ENCODE results near the gene NPHP4. TPM values are rescaled to one million over a fixed set of nuclear protein-coding genes. Genes with fewer than 3 reads are reported as not detected.

Gene NPHP4
- total RNA-seq, 1 donor from 2014 or later, result 16.1 TPM

- ATAC-seq (peak; percentile 69 to 73), DNase-seq (peak; percentile 61)
- H3K27ac ChIP-seq, result no peak overlapping the region
- no peak overlapping the region for H3K4me3 ChIP-seq
- TF ChIP-seq CTCF (IDR thresholded peaks at IDR 0.05), result peak; percentile 67
- no peaks in the 10 kb centered on the region for H3K9me3 ChIP-seq
- H3K27me3 ChIP-seq (ENCODE audit: low read depth), result no peaks in the 10 kb centered on the region
- peaks cover 6% of the 10 kb centered on the region for H3K4me1 ChIP-seq
- H3K36me3 ChIP-seq, result no peaks in the 10 kb centered on the region
- intact Hi-C loops (cut with DNase I), result no loop called here
Measured at GRCh38 chr1:6033986-6034749, 41.9 kb upstream of the NPHP4 start.

GRCh38 chr1:6033124-6033523, 40.9 kb upstream of the NPHP4 start:
- intact Hi-C loops (cut with DNase I), result no loop called here
- Histone ChIP-seq H3K36me3 (no peaks in the 10 kb centered on the region), H3K9me3 (no peaks in the 10 kb centered on the region), H3K4me1 (peaks cover 8% of the 10 kb centered on the region), H3K4me3 (no peak overlapping the region), H3K27me3 (ENCODE audit: low read depth) (no peaks in the 10 kb centered on the region), H3K27ac (no peak overlapping the region)
- DNase-seq, result no peak
- no peak for ATAC-seq
- no peak for TF ChIP-seq CTCF (IDR thresholded peaks at IDR 0.05)

- no peak for DNase-seq
Measured at GRCh38 chr1:6030547-6031261, 38.5 kb upstream of the NPHP4 start.

GRCh38 chr1:6030132-6030531, 37.9 kb upstream of the NPHP4 start:
- DNase-seq (no peak), ATAC-seq (no peak)
- Histone ChIP-seq H3K9me3 (no peaks in the 10 kb centered on the region), H3K36me3 (no peaks in the 10 kb centered on the region), H3K4me1 (peaks cover 17% of the 10 kb centered on the region), H3K27me3 (ENCODE audit: low read depth) (no peaks in the 10 kb centered on the region), H3K4me3 (no peak overlapping the region), H3K27ac (no peak overlapping the region)
- TF ChIP-seq CTCF (IDR thresholded peaks at IDR 0.05), result no peak
- intact Hi-C loops (cut with DNase I), result no loop called here

More at GRCh38 chr1:6030547-6031261, 38.5 kb upstream of the NPHP4 start:
- ATAC-seq, result no peak
- peaks cover 12% of the 10 kb centered on the region for H3K4me1 ChIP-seq
- intact Hi-C loops (cut with DNase I), result no loop called here
- H3K27ac ChIP-seq, result no peak overlapping the region
- no peak for TF ChIP-seq CTCF (IDR thresholded peaks at IDR 0.05)
- H3K27me3 ChIP-seq (ENCODE audit: low read depth), result no peaks in the 10 kb centered on the region
- H3K9me3 ChIP-seq, result no peaks in the 10 kb centered on the region
- H3K36me3 ChIP-seq, result no peaks in the 10 kb centered on the region
- H3K4me3 ChIP-seq, result no peak overlapping the region

GRCh38 chr1:6029351-6029750, 37.1 kb upstream of the NPHP4 start:
- TF ChIP-seq CTCF (IDR thresholded peaks at IDR 0.05), result no peak
- Histone ChIP-seq H3K4me1 (peaks cover 17% of the 10 kb centered on the region), H3K36me3 (no peaks in the 10 kb centered on the region), H3K27ac (no peak overlapping the region), H3K4me3 (no peak overlapping the region), H3K27me3 (ENCODE audit: low read depth) (no peaks in the 10 kb centered on the region), H3K9me3 (no peaks in the 10 kb centered on the region)
- ATAC-seq (no peak), DNase-seq (no peak)
- intact Hi-C loops (cut with DNase I), result no loop called here
